SK-N-SH treated with all-trans-retinoic acid at 6 μM for 48 hours (cell line): Measurements from ENCODE around the gene PSEN1.

Experiments
- ATAC-seq: fragments of 200-7000 bp; cut with Tn5 transposase; 3 replicates; pipeline ENCODE4 v1.9.1; 2020; ENCODE audit warnings: mild to moderate bottlenecking, moderate library complexity
- ARNTL ChIP-seq: fragments of 450-650 bp; formaldehyde crosslinking; IDR thresholded peaks from 2 replicates; pipeline ENCODE4 v1.5.0; 2020; ENCODE audit warnings: low read depth, mild to moderate bottlenecking, moderate library complexity, borderline replicate concordance
- BACH2 ChIP-seq: fragments of 250-450 bp; sonication (Bioruptor Pico); IDR thresholded peaks from 2 replicates; pipeline ENCODE4 v1.9.0; 2021; ENCODE audit warnings: mild to moderate bottlenecking, borderline replicate concordance
- CSDC2 ChIP-seq: fragments of 250-450 bp; sonication (Bioruptor Pico); IDR thresholded peaks from 2 replicates; pipeline ENCODE4 v1.5.0; 2020; ENCODE audit warnings: mild to moderate bottlenecking, moderate library complexity
- CSRNP3 ChIP-seq: fragments of 250-450 bp; sonication (Bioruptor Pico); IDR thresholded peaks from 2 replicates; pipeline ENCODE4 v1.5.1; 2021; ENCODE audit warnings: mild to moderate bottlenecking, moderate library complexity
- GLIS3 ChIP-seq: fragments of 250-450 bp; sonication (Bioruptor Pico); IDR thresholded peaks from 2 replicates; pipeline ENCODE4 v1.5.0; 2020; ENCODE audit warnings: mild to moderate bottlenecking, moderate library complexity
- ISL1 ChIP-seq: fragments of 250-450 bp; sonication (Bioruptor Pico); IDR thresholded peaks from 2 replicates; pipeline ENCODE4 v2.1.2; 2022; ENCODE audit warnings: mild to moderate bottlenecking, moderate library complexity
- OSR1 ChIP-seq: fragments of 250-450 bp; sonication (Bioruptor Pico); IDR thresholded peaks from 2 replicates; pipeline ENCODE4 v1.8.0; 2022; ENCODE audit warnings: moderate library complexity, mild to moderate bottlenecking, inconsistent platforms
- PATZ1 ChIP-seq: fragments of 250-450 bp; sonication (Bioruptor Pico); IDR thresholded peaks from 2 replicates; pipeline ENCODE4 v1.8.0; 2020; ENCODE audit warnings: mild to moderate bottlenecking, moderate library complexity, borderline replicate concordance
- POU6F1 ChIP-seq: fragments of 250-450 bp; sonication (Bioruptor Pico); IDR thresholded peaks from 2 replicates; pipeline ENCODE4 v1.8.0; 2021; ENCODE audit warnings: low read depth, mild to moderate bottlenecking, moderate library complexity, borderline replicate concordance
- PPARA ChIP-seq: fragments of 250-450 bp; sonication (Bioruptor Pico); IDR thresholded peaks from 2 replicates; pipeline ENCODE4 v1.5.0; 2020; ENCODE audit warnings: mild to moderate bottlenecking, borderline replicate concordance
- RARB ChIP-seq: fragments of 250-450 bp; sonication (Bioruptor Pico); IDR thresholded peaks from 2 replicates; pipeline ENCODE4 v1.8.0; 2021; ENCODE audit warnings: mild to moderate bottlenecking, moderate library complexity
- SNAI2 ChIP-seq: fragments of 250-450 bp; sonication (Bioruptor Pico); IDR thresholded peaks from 2 replicates; pipeline ENCODE4 v1.5.0; 2020; ENCODE audit warnings: mild to moderate bottlenecking, moderate library complexity
- TCF4 ChIP-seq: fragments of 250-450 bp; sonication (Bioruptor Pico); IDR thresholded peaks from 2 replicates; pipeline ENCODE4 v1.8.0; 2021; ENCODE audit warnings: mild to moderate bottlenecking, moderate library complexity, borderline replicate concordance
- TOX ChIP-seq: fragments of 250-450 bp; sonication (Bioruptor Pico); IDR thresholded peaks from 2 replicates; pipeline ENCODE4 v1.8.0; 2021; ENCODE audit warnings: mild to moderate bottlenecking, moderate library complexity, borderline replicate concordance
- TSHZ2 ChIP-seq: fragments of 250-450 bp; sonication (Bioruptor Pico); IDR thresholded peaks from 2 replicates; pipeline ENCODE4 v1.5.0; 2020; ENCODE audit warnings: mild to moderate bottlenecking, moderate library complexity
- ZC3H10 ChIP-seq: fragments of 250-450 bp; sonication (Bioruptor Pico); IDR thresholded peaks from 2 replicates; pipeline ENCODE4 v1.5.1; 2021; ENCODE audit warnings: mild to moderate bottlenecking, moderate library complexity
- ZFP3 ChIP-seq: fragments of 250-450 bp; sonication (Bioruptor Pico); IDR thresholded peaks from 2 replicates; pipeline ENCODE4 v1.5.0; 2020; ENCODE audit warnings: mild to moderate bottlenecking, moderate library complexity
- ZFP30 ChIP-seq: fragments of 450-650 bp; formaldehyde crosslinking; IDR thresholded peaks from 2 replicates; pipeline ENCODE4 v1.5.0; 2022; ENCODE audit warnings: mild to moderate bottlenecking, moderate library complexity
- ZNF565 ChIP-seq: fragments of 450-650 bp; formaldehyde crosslinking; conservative IDR thresholded peaks from 2 replicates; pipeline ENCODE4 v1.5.0; 2020; ENCODE audit warnings: low read depth, mild to moderate bottlenecking, moderate library complexity
- ZNF70 ChIP-seq: fragments of 450-650 bp; formaldehyde crosslinking; IDR thresholded peaks from 2 replicates; pipeline ENCODE4 v1.5.0; 2020; ENCODE audit warnings: mild to moderate bottlenecking, moderate library complexity
- ZNF8 ChIP-seq: fragments of 450-650 bp; formaldehyde crosslinking; IDR thresholded peaks from 2 replicates; pipeline ENCODE4 v1.5.0; 2020; ENCODE audit warnings: mild to moderate bottlenecking, moderate library complexity

PSEN1 gene

GRCh38 chr14:73136387-73137225, at the start of gene PSEN1:
Gene PSEN1, plus strand, starts transcription at chr14:73136507. Its CDS starts 11,513 bp downstream, at chr14:73148020.
- peak; percentile 89 for ATAC-seq
- TF ChIP-seq RARB (no peak), ZNF8 (CRISPR knock-in tag) (no peak), TCF4 (CRISPR knock-in tag) (no peak), TOX (CRISPR knock-in tag) (no peak), PPARA (CRISPR knock-in tag) (no peak), ZNF70 (CRISPR knock-in tag) (no peak), ZC3H10 (CRISPR knock-in tag) (no peak), ZNF565 (CRISPR knock-in tag) (no peak), POU6F1 (CRISPR knock-in tag) (no peak), PATZ1 (no peak), GLIS3 (CRISPR knock-in tag) (no peak), OSR1 (CRISPR knock-in tag) (no peak), ARNTL (CRISPR knock-in tag) (no peak), SNAI2 (CRISPR knock-in tag) (no peak), BACH2 (CRISPR knock-in tag) (no peak), ZFP3 (CRISPR knock-in tag) (no peak)

GRCh38 chr14:73091044-73091443, 45.3 kb upstream of the PSEN1 start:
- no peak for ATAC-seq

More at GRCh38 chr14:73091044-73091443, 45.3 kb upstream of the PSEN1 start:
- TF ChIP-seq CSDC2 (CRISPR knock-in tag) = no peak
- no peak for TF ChIP-seq CSRNP3 (CRISPR knock-in tag)
- no peak for TF ChIP-seq ZFP30 (CRISPR knock-in tag)
- TF ChIP-seq TCF4 (CRISPR knock-in tag) = no peak
- TF ChIP-seq PATZ1 = no peak
- TF ChIP-seq ZNF70 (CRISPR knock-in tag) = no peak
- TF ChIP-seq RARB = no peak
- no peak for TF ChIP-seq TOX (CRISPR knock-in tag)
- TF ChIP-seq TSHZ2 (CRISPR knock-in tag) = no peak
- no peak for TF ChIP-seq ISL1 (CRISPR knock-in tag)
